ENCODE results near the gene NR1D1. TPM values are rescaled to one million over a fixed set of nuclear protein-coding genes. Genes with fewer than 3 reads are reported as not detected.

The NR1D1 gene
- total and polyA plus RNA-seq, 7 donors: 21.4 to 88.7 (median 40.8) TPM

- peak in 1 of 2 donors; percentile 67 for DNase-seq
- no peaks in the 10 kb centered on the region for H3K27me3 ChIP-seq (ENCODE audit: insufficient read depth in 3 of 3, low read length in 2 of 3)
- peak overlapping the region; percentile 63 for H3K4me3 ChIP-seq
- WGBS, 3 donors: 6 to 25% (median 9%) methylated on average over 13 to 14 of the region's 14 CpGs
- H3K36me3 ChIP-seq (ENCODE audit: insufficient read depth in 1 of 2, low read depth in 1 of 2): peaks cover 0 to 10% of the 10 kb centered on the region in 2 donors
- intact Hi-C loops (cut with DNase I): loop anchor here in 1 of 2 donors (2.0 kb wide), 1 partner anchor 41 kb away; no protein-coding TSS in a partner anchor
- TF ChIP-seq CTCF (IDR thresholded peaks at IDR 0.05): peak; percentile 34
- no peaks in the 10 kb centered on the region for H3K9me3 ChIP-seq
- peaks cover 86% of the 10 kb centered on the region for H3K4me1 ChIP-seq
- ATAC-seq: peak in 3 of 4 donors; percentile 17 to 28 (median 28)
- peak overlapping the region; percentile 94 for H3K27ac ChIP-seq
Measured at GRCh38 chr17:40069751-40070708, 30.4 kb downstream of the NR1D1 start.

GRCh38 chr17:40068917-40069750 lies 31.3 kb downstream of the NR1D1 start:
- H3K4me3 ChIP-seq: peak overlapping the region; percentile 63
- H3K27ac ChIP-seq: peak overlapping the region; percentile 94
- intact Hi-C loops (cut with DNase I): loop anchor here in 1 of 2 donors (2.0 kb wide), 1 partner anchor 42 kb away; no protein-coding TSS in a partner anchor
- WGBS, 3 donors: 1 to 2% (median 2%) methylated on average over 13 to 14 of the region's 14 CpGs
- H3K4me1 ChIP-seq: peaks cover 86% of the 10 kb centered on the region
- H3K9me3 ChIP-seq: no peaks in the 10 kb centered on the region
- ATAC-seq (peak; percentile 63 to 67 (median 64)), DNase-seq (peak; percentile 93 to 96)
- TF ChIP-seq CTCF (IDR thresholded peaks at IDR 0.05): no peak
- peaks cover 0 to 2% of the 10 kb centered on the region in 2 donors for H3K36me3 ChIP-seq (ENCODE audit: insufficient read depth in 1 of 2, low read depth in 1 of 2)
- no peaks in the 10 kb centered on the region for H3K27me3 ChIP-seq (ENCODE audit: insufficient read depth in 3 of 3, low read length in 2 of 3)

GRCh38 chr17:40068584-40068916 lies 31.8 kb downstream of the NR1D1 start:
- H3K4me3 ChIP-seq: peak overlapping the region; percentile 63
- H3K4me1 ChIP-seq: peaks cover 82% of the 10 kb centered on the region
- intact Hi-C loops (cut with DNase I): loop anchor here in 1 of 2 donors (2.0 kb wide), 1 partner anchor 42 kb away; no protein-coding TSS in a partner anchor
- no peaks in the 10 kb centered on the region for H3K36me3 ChIP-seq (ENCODE audit: insufficient read depth in 1 of 2, low read depth in 1 of 2)
- 5 to 7% (median 6%) methylated on average over 5 of the region's 5 CpGs for WGBS, 3 donors
- no peak for DNase-seq
- TF ChIP-seq CTCF (IDR thresholded peaks at IDR 0.05): no peak
- no peaks in the 10 kb centered on the region for H3K9me3 ChIP-seq
- no peak for ATAC-seq
- H3K27ac ChIP-seq: peak overlapping the region; percentile 94
- H3K27me3 ChIP-seq (ENCODE audit: insufficient read depth in 3 of 3, low read length in 2 of 3): no peaks in the 10 kb centered on the region

GRCh38 chr17:40068129-40068581 lies 32.2 kb downstream of the NR1D1 start:
- no peak for ATAC-seq
- no peak for DNase-seq
- no peak for TF ChIP-seq CTCF (IDR thresholded peaks at IDR 0.05)
- Histone ChIP-seq H3K4me1 (peaks cover 78% of the 10 kb centered on the region), H3K27me3 (ENCODE audit: insufficient read depth in 3 of 3, low read length in 2 of 3) (no peaks in the 10 kb centered on the region), H3K9me3 (no peaks in the 10 kb centered on the region), H3K4me3 (peak overlapping the region; percentile 63), H3K36me3 (ENCODE audit: insufficient read depth in 1 of 2, low read depth in 1 of 2) (no peaks in the 10 kb centered on the region), H3K27ac (peak overlapping the region; percentile 94)
- WGBS, 3 donors: 19 to 24% (median 21%) methylated on average over 4 of the region's 4 CpGs
- intact Hi-C loops (cut with DNase I): loop anchor here in 1 of 2 donors (2.0 kb wide), 1 partner anchor 43 kb away; no protein-coding TSS in a partner anchor
